GM23248 (cell line): ENCODE results near the gene ZNF488. TPM values are rescaled to one million over a fixed set of nuclear protein-coding genes. Genes with fewer than 3 reads are reported as not detected.
A peak's percentile ranks its signal among the peaks of the same experiment; 100 is the strongest.

Experiments used
- DNase-seq: peaks from one replicate; pipeline ENCODE4 v3.0.0-alpha.2; 2015
- H2AFZ ChIP-seq: fragments of 200-600 bp; sonication (generic); 2 replicates; pipeline ENCODE4 v1.6.1; 2016; ENCODE audit warnings: antibody characterized with exemption
- H3F3A ChIP-seq: fragments of 200-600 bp; sonication (generic); 2 replicates; pipeline ENCODE4 v1.6.1; 2016; ENCODE audit warnings: mild to moderate bottlenecking, antibody characterized with exemption, mixed run types; ENCODE audit not compliant: insufficient read depth
- H3K27ac ChIP-seq: fragments of 200-600 bp; sonication (generic); 2 replicates; pipeline ENCODE4 v1.5.1; 2016; ENCODE audit warnings: mild to moderate bottlenecking
- H3K27me3 ChIP-seq: fragments of 200-600 bp; sonication (generic); replicated peaks from 2 replicates; pipeline ENCODE4 v1.6.1; 2016; ENCODE audit warnings: mild to moderate bottlenecking; ENCODE audit not compliant: insufficient read depth
- H3K36me3 ChIP-seq: fragments of 200-600 bp; sonication (generic); 2 replicates; pipeline ENCODE4 v1.6.1; 2016; ENCODE audit warnings: low read depth, mild to moderate bottlenecking
- H3K4me1 ChIP-seq: fragments of 200-600 bp; sonication (generic); 2 replicates; pipeline ENCODE4 v1.6.1; 2016; ENCODE audit warnings: mild to moderate bottlenecking; ENCODE audit not compliant: insufficient read depth
- H3K4me2 ChIP-seq: fragments of 200-600 bp; sonication (generic); one replicate; pipeline ENCODE4 v1.6.1; 2016; ENCODE audit warnings: mild to moderate bottlenecking; ENCODE audit not compliant: unreplicated experiment
- H3K4me3 ChIP-seq: fragments of 200-600 bp; sonication (generic); 2 replicates; pipeline ENCODE4 v1.5.1; 2016; ENCODE audit warnings: mild to moderate bottlenecking
- H3K79me2 ChIP-seq: fragments of 200-600 bp; sonication (generic); 2 replicates; pipeline ENCODE4 v1.6.1; 2016; ENCODE audit warnings: mild to moderate bottlenecking; ENCODE audit not compliant: insufficient read depth
- H3K9ac ChIP-seq: fragments of 200-600 bp; sonication (generic); 2 replicates; pipeline ENCODE4 v1.6.1; 2016; ENCODE audit warnings: mild to moderate bottlenecking
- H3K9me2 ChIP-seq: fragments of 200-600 bp; sonication (generic); 2 replicates; pipeline ENCODE4 v1.6.1; 2016; ENCODE audit warnings: mixed run types, mild to moderate bottlenecking, moderate library complexity; ENCODE audit not compliant: insufficient read depth
- H3K9me3 ChIP-seq: fragments of 200-600 bp; sonication (generic); one replicate; pipeline ENCODE4 v1.6.1; 2017; ENCODE audit warnings: low read depth
- H4K20me1 ChIP-seq: fragments of 200-600 bp; sonication (generic); 2 replicates; pipeline ENCODE4 v1.6.0; 2016; ENCODE audit not compliant: insufficient read depth
- EZH2 ChIP-seq: fragments of 200-600 bp; sonication (generic); IDR thresholded peaks from 2 replicates; pipeline ENCODE4 v1.6.1; 2018; ENCODE audit warnings: antibody characterized with exemption, mild to moderate bottlenecking; ENCODE audit not compliant: insufficient read depth, poor library complexity, severe bottlenecking
- EZH2phosphoT487 ChIP-seq: fragments of 200-600 bp; sonication (generic); IDR thresholded peaks from 2 replicates; pipeline ENCODE4 v1.6.1; 2018; ENCODE audit warnings: antibody characterized with exemption, moderate library complexity, mild to moderate bottlenecking, low read depth; ENCODE audit not compliant: insufficient read depth
- WGBS, 2 experiments: methylation state at CpG; one replicate each; pipeline ENCODE4 v1.1.6; 2015 to 2017; ENCODE audit warnings: low lambda C conversion rate in 2 of 2, low coverage in 1 of 2; ENCODE audit errors: missing lambda C conversion rate in 2 of 2; 5-methylcytosine and 5-hydroxymethylcytosine counted together
- in situ Hi-C: fragments of 300-500 bp; cut with MboI; formaldehyde crosslinking; loops from 2 replicates; pipeline ENCODE4 v1.15.0; 2020
- polyA plus RNA-seq: library from polyadenylated mRNA; unstranded; fragments of >200 nt; fragmentation: Nextera tagmentation; extraction: Ambion mirVana; gene quantifications from 2 replicates; pipeline ENCODE4 v1.2.1, GENCODE V29; 2016
- total RNA-seq: library from RNA; depleted of rRNA; stranded (reverse); fragments of >200 nt; shearing (Covaris generic); gene quantifications from 2 replicates; pipeline ENCODE4 v1.2.3, GENCODE V29; 2014

The ZNF488 gene
- total and polyA plus RNA-seq, 2 experiments from 2014 or later: 0.11 TPM; not detected in 1

GRCh38 chr10:47421057-47421952, 37.2 kb upstream of the ZNF488 start:
- Histone ChIP-seq H4K20me1 (no peaks in the 10 kb centered on the region), H3K4me2 (peak overlapping the region; percentile 7), H3K4me3 (no peak overlapping the region), H3K9me3 (no peaks in the 10 kb centered on the region), H3F3A (peaks cover 9% of the 10 kb centered on the region; the same call in 1 of the 2 replicates), H3K27me3 (no peaks in the 10 kb centered on the region; the same call in 1 of the 2 replicates), H3K9me2 (no peaks in the 10 kb centered on the region), H3K9ac (no peak overlapping the region), H3K4me1 (peaks cover 6% of the 10 kb centered on the region; the same call in 1 of the 2 replicates), H3K27ac (no peak overlapping the region), H2AFZ (no peak overlapping the region), H3K79me2 (no peaks in the 10 kb centered on the region), H3K36me3 (no peaks in the 10 kb centered on the region)
- in situ Hi-C loops: no loop called here
- DNase-seq: peak; percentile 88
- no peak for TF ChIP-seq EZH2
- no peak for TF ChIP-seq EZH2phosphoT487
- 41 to 45% methylated on average over 7 of the region's 7 CpGs for WGBS, 2 experiments

GRCh38 chr10:47420305-47421056, 36.4 kb upstream of the ZNF488 start:
- DNase-seq: no peak
- TF ChIP-seq EZH2phosphoT487: no peak
- TF ChIP-seq EZH2: no peak
- WGBS, 2 experiments: 76 to 77% methylated on average over 14 of the region's 14 CpGs
- no peak overlapping the region for H3K4me2 ChIP-seq
- no peak overlapping the region for H3K9ac ChIP-seq
- no peaks in the 10 kb centered on the region for H3K36me3 ChIP-seq
- H3F3A ChIP-seq: peaks cover 9% of the 10 kb centered on the region; the same call in 1 of the 2 replicates
- H3K9me2 ChIP-seq: no peaks in the 10 kb centered on the region
- peaks cover 6% of the 10 kb centered on the region; the same call in 1 of the 2 replicates for H3K4me1 ChIP-seq
- no peaks in the 10 kb centered on the region for H3K79me2 ChIP-seq
- no peak overlapping the region for H2AFZ ChIP-seq
- no peaks in the 10 kb centered on the region for H4K20me1 ChIP-seq
- in situ Hi-C loops: no loop called here
- no peak overlapping the region for H3K4me3 ChIP-seq
- no peaks in the 10 kb centered on the region for H3K9me3 ChIP-seq
- no peak overlapping the region for H3K27ac ChIP-seq
- no peaks in the 10 kb centered on the region; the same call in 1 of the 2 replicates for H3K27me3 ChIP-seq

- H2AFZ ChIP-seq: no peak overlapping the region
- peaks cover 6% of the 10 kb centered on the region; the same call in 1 of the 2 replicates for H3K4me1 ChIP-seq
- H3K9me2 ChIP-seq: no peaks in the 10 kb centered on the region
- no peak overlapping the region for H3K27ac ChIP-seq
- no peak overlapping the region for H3K4me2 ChIP-seq
- no peak overlapping the region for H3K4me3 ChIP-seq
- H3K27me3 ChIP-seq: no peaks in the 10 kb centered on the region
- in situ Hi-C loops: no loop called here
- H3F3A ChIP-seq: peaks cover 9% of the 10 kb centered on the region; the same call in 1 of the 2 replicates
- no peaks in the 10 kb centered on the region for H3K36me3 ChIP-seq
- no peak overlapping the region for H3K9ac ChIP-seq
- no peak for TF ChIP-seq EZH2phosphoT487
- 80 to 84% methylated on average over 2 of the region's 2 CpGs for WGBS, 2 experiments
- no peaks in the 10 kb centered on the region for H3K79me2 ChIP-seq
- no peaks in the 10 kb centered on the region for H4K20me1 ChIP-seq
- no peaks in the 10 kb centered on the region for H3K9me3 ChIP-seq
- DNase-seq: no peak
Measured at GRCh38 chr10:47419421-47419820, 35.3 kb upstream of the ZNF488 start.

GRCh38 chr10:47418966-47419365, 34.9 kb upstream of the ZNF488 start:
- in situ Hi-C loops: no loop called here

More at GRCh38 chr10:47418966-47419365, 34.9 kb upstream of the ZNF488 start:
- Histone ChIP-seq H3K9me3 (no peaks in the 10 kb centered on the region), H3K27ac (no peak overlapping the region), H3K27me3 (no peaks in the 10 kb centered on the region), H3K79me2 (no peaks in the 10 kb centered on the region), H3K36me3 (no peaks in the 10 kb centered on the region), H3K9me2 (no peaks in the 10 kb centered on the region), H3K4me3 (no peak overlapping the region), H4K20me1 (no peaks in the 10 kb centered on the region), H2AFZ (no peak overlapping the region), H3K4me2 (no peak overlapping the region), H3F3A (peaks cover 9% of the 10 kb centered on the region; the same call in 1 of the 2 replicates), H3K4me1 (peaks cover 6% of the 10 kb centered on the region; the same call in 1 of the 2 replicates), H3K9ac (no peak overlapping the region)
- no peak for TF ChIP-seq EZH2phosphoT487
- TF ChIP-seq EZH2: no peak
- no peak for DNase-seq
- WGBS, 2 experiments: 69 to 82% methylated on average over 4 of the region's 4 CpGs
